Measurements from ENCODE around the gene AKAP5. TPM values are rescaled to one million over a fixed set of nuclear protein-coding genes. Genes with fewer than 3 reads are reported as not detected.

The AKAP5 gene
- total and polyA plus RNA-seq, 2 of the 8 experiments (the other 6 are each of a cell fraction or from before 2014, with no cell fraction given) = 0.50 to 3.8 TPM

DNA sequence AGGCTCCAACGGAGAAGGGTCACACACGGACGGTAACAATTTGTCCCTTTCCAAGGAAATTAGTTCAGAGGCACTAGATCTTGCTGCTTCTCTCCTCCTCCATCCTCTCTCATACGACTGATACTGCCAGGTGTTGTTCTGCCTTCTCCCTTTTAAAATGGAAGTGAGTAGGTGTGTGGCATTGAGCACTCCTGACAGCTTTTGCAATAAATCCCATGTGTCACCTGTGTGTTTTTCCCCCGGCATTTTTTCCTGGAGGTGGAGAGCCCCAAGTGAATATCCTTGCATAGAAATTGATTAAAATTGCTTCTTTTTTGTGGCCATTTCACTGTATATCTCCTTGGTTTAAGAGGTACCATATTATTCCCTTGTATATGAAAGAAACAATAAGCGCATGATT, 26.2 kb upstream of the AKAP5 start:
- peaks cover 38 to 95% (median 86%) of the 10 kb centered on the region in 4 experiments for H3K36me3 ChIP-seq (ENCODE audit: control insufficient read depth in 2 of 4, insufficient read depth in 4 of 4, low read length in 3 of 4)
- no peaks in the 10 kb centered on the region for H3K9me3 ChIP-seq (ENCODE audit: insufficient read depth in 2 of 2, low read depth in 1 of 2, low read length in 1 of 2)
- H4K5ac ChIP-seq (ENCODE audit: insufficient read length, low read depth, low read length) = no peak overlapping the region
- no peak overlapping the region for H2BK120ac ChIP-seq (replicated peaks; ENCODE audit: low read depth, low read length)
- H3K4ac ChIP-seq (replicated peaks; ENCODE audit: insufficient read length, low read depth, low read length) = no peak overlapping the region
- no peak overlapping the region for H4K8ac ChIP-seq (ENCODE audit: extremely low read depth, insufficient read depth, low read length)
- no peak overlapping the region for H2AK5ac ChIP-seq (ENCODE audit: low read depth, low read length)
- no peak overlapping the region for H3K4me2 ChIP-seq (ENCODE audit: insufficient read depth in 1 of 2, low read depth in 2 of 2, low read length in 2 of 2)
- no peaks in the 10 kb centered on the region; the same call in 1 of the 2 replicates for H3K23me2 ChIP-seq (ENCODE audit: low read depth, low read length)
- no peak overlapping the region for H3K9ac ChIP-seq (replicated peaks in 1 of 4; ENCODE audit: extremely low read depth in 1 of 4, low read depth in 3 of 4, low read length in 3 of 4)
- no peaks in the 10 kb centered on the region for H3K4me1 ChIP-seq (replicated peaks in 1 of 4; ENCODE audit: control insufficient read depth in 3 of 4, insufficient read depth in 4 of 4, low read length in 3 of 4)
- POLR2A ChIA-PET (ENCODE audit: partially characterized antibody) = interaction anchor here (1.5 to 2.0 kb wide), 2 partner anchors 9 to 15 kb away, joined by 3 to 7 read pairs; no protein-coding TSS in a partner anchor
- WGBS, 2 experiments (ENCODE audit: extremely low coverage in 1 of 2, insufficient coverage in 1 of 2, insufficient read length in 1 of 2, insufficient replicate concordance in 2 of 2, low coverage in 1 of 2, low lambda C conversion rate in 2 of 2, missing lambda C conversion rate in 1 of 2) = 93% methylated on average over 6 of the region's 6 CpGs; no CpG with 5 or more reads in 1 of the 2 experiments
- no peak for FAIRE-seq
- no peak overlapping the region for H3K56ac ChIP-seq (replicated peaks; ENCODE audit: insufficient read length, low read depth, low read length)
- H2BK15ac ChIP-seq (ENCODE audit: low read length) = no peak overlapping the region
- H3K79me2 ChIP-seq (ENCODE audit: control insufficient read depth in 1 of 2, insufficient read depth in 2 of 2, low read length in 2 of 2) = no peaks in the 10 kb centered on the region
- DNase-seq (ENCODE audit: low read depth in 1 of 2, low spot score in 2 of 2) = no peak
- no peaks in the 10 kb centered on the region for H3K27me3 ChIP-seq (replicated peaks in 1 of 4; ENCODE audit: control insufficient read depth in 3 of 4, extremely low read depth in 1 of 4, insufficient read depth in 3 of 4, low read length in 3 of 4)
- no peak overlapping the region for H3K18ac ChIP-seq (ENCODE audit: extremely low read depth, low read length)
- H3K79me1 ChIP-seq (ENCODE audit: low read depth, low read length) = no peaks in the 10 kb centered on the region
- no peaks in the 10 kb centered on the region for H4K20me1 ChIP-seq (replicated peaks in 1 of 2; ENCODE audit: control insufficient read depth in 1 of 2, insufficient read depth in 2 of 2, low read length in 2 of 2)
- H2BK20ac ChIP-seq (ENCODE audit: low read length) = no peak overlapping the region
- H2BK12ac ChIP-seq (ENCODE audit: low read depth, low read length) = no peak overlapping the region
- H3K23ac ChIP-seq (ENCODE audit: insufficient read length) = no peak overlapping the region
- H3K4me3 ChIP-seq (ENCODE audit: extremely low read depth in 1 of 4, insufficient read depth in 2 of 4, low read depth in 3 of 4, low read length in 4 of 4) = no peak overlapping the region
- H4K91ac ChIP-seq (replicated peaks; ENCODE audit: insufficient read length, low read length) = no peak overlapping the region
- no peak overlapping the region for H3K14ac ChIP-seq (ENCODE audit: insufficient read length)
- no peak overlapping the region for H3K27ac ChIP-seq (ENCODE audit: low read depth, low read length)
- H2BK5ac ChIP-seq (ENCODE audit: low read depth, low read length) = no peak overlapping the region
- no peak overlapping the region for H2AFZ ChIP-seq (ENCODE audit: low read length)
- CTCF ChIA-PET (ENCODE audit: partially characterized antibody) = interaction anchor here (1.1 to 3.9 kb wide), 4 partner anchors 9 to 47 kb away, joined by 3 to 25 read pairs (median 3); no protein-coding TSS in a partner anchor
- no peak for TF ChIP-seq MAFK (IDR thresholded peaks at IDR 0.05; ENCODE audit: low read depth, low read length)
- TF ChIP-seq GABPA (IDR thresholded peaks at IDR 0.05; ENCODE audit: borderline replicate concordance, insufficient read depth, low read length) = no peak
- no peak for TF ChIP-seq TAF1 (IDR thresholded peaks at IDR 0.05; ENCODE audit: low read depth, low read length)
- TF ChIP-seq CEBPB (IDR thresholded peaks at IDR 0.05; ENCODE audit: low read depth, low read length) = no peak
- TF ChIP-seq RAD21 (IDR thresholded peaks at IDR 0.05 in 1 of 2, conservative IDR thresholded peaks at IDR 0.05 in 1 of 2; ENCODE audit: low read depth in 2 of 2, low read length in 2 of 2) = no peak
- no peak for TF ChIP-seq KDM1A (IDR thresholded peaks at IDR 0.05; ENCODE audit: borderline replicate concordance, low read length)
- no peak for TF ChIP-seq JUND (IDR thresholded peaks at IDR 0.05; ENCODE audit: low read length)
- TF ChIP-seq NRF1 (IDR thresholded peaks at IDR 0.05; ENCODE audit: low read depth, low read length) = no peak
- TF ChIP-seq TCF12 (IDR thresholded peaks at IDR 0.05; ENCODE audit: low read depth, low read length) = no peak
- TF ChIP-seq EP300 (IDR thresholded peaks at IDR 0.05; ENCODE audit: borderline replicate concordance in 1 of 2, low read depth in 2 of 2, low read length in 2 of 2) = no peak
- TF ChIP-seq EGR1 (IDR thresholded peaks at IDR 0.05; ENCODE audit: borderline replicate concordance, low read depth, low read length) = no peak
- TF ChIP-seq HDAC2 (IDR thresholded peaks at IDR 0.05; ENCODE audit: borderline replicate concordance in 1 of 2, low read depth in 2 of 2, low read length in 2 of 2) = no peak
- TF ChIP-seq SIN3A (conservative IDR thresholded peaks at IDR 0.05 in 1 of 2, IDR thresholded peaks at IDR 0.05 in 1 of 2; ENCODE audit: low read depth in 1 of 2, low read length in 2 of 2) = no peak
- TF ChIP-seq POU5F1 (IDR thresholded peaks at IDR 0.05; ENCODE audit: low read depth, low read length) = no peak
